Neutrophil (primary cell): ENCODE results near the gene RAD18.

Experiments
- H3K27ac ChIP-seq: fragments of 200-600 bp; sonication (generic); 2 replicates; pipeline ENCODE4 v1.5.1; 2016; ENCODE audit warnings: mild to moderate bottlenecking, moderate library complexity
- H3K27me3 ChIP-seq: fragments of 200-600 bp; sonication (generic); 2 replicates; pipeline ENCODE4 v1.6.0; 2016; ENCODE audit warnings: mild to moderate bottlenecking
- H3K36me3 ChIP-seq: fragments of 200-600 bp; sonication (generic); 2 replicates; pipeline ENCODE4 v1.5.1; 2017
- H3K4me1 ChIP-seq, 2 experiments: fragments of 200-600 bp in 1 of 2; sonication (generic) in 1 of 2; 1 replicate in 1 of 2; 2 replicates in 1 of 2; pipeline versions ENCODE4 v1.5.1 to v1.6.1; 2013 to 2016; ENCODE audit warnings: low read depth in 1 of 2, low read length in 1 of 2, mild to moderate bottlenecking in 1 of 2, moderate library complexity in 1 of 2; ENCODE audit not compliant: control insufficient read depth in 1 of 2, insufficient read depth in 1 of 2
- H3K4me3 ChIP-seq, 2 experiments: fragments of 200-600 bp in 1 of 2; sonication (generic) in 1 of 2; 1 replicate in 1 of 2; 2 replicates in 1 of 2; pipeline ENCODE4 v1.5.1; 2013 to 2016; ENCODE audit warnings: low read depth in 1 of 2, low read length in 1 of 2, mild to moderate bottlenecking in 1 of 2, moderate library complexity in 1 of 2
- H3K9me3 ChIP-seq: fragments of 200-600 bp; sonication (generic); 2 replicates; pipeline ENCODE4 v1.5.1; 2016
- CTCF ChIP-seq: fragments of 200-600 bp; sonication (generic); IDR thresholded peaks from 2 replicates; pipeline ENCODE4 v1.5.1; 2016; ENCODE audit warnings: antibody characterized with exemption

RAD18 gene

GRCh38 chr3:8839607-8840325, 123.5 kb downstream of the RAD18 start:
- H3K9me3 ChIP-seq = no peaks in the 10 kb centered on the region
- H3K4me1 ChIP-seq = no peaks in the 10 kb centered on the region
- no peak overlapping the region for H3K4me3 ChIP-seq
- TF ChIP-seq CTCF = no peak
- H3K27me3 ChIP-seq = no peaks in the 10 kb centered on the region
- H3K36me3 ChIP-seq = no peaks in the 10 kb centered on the region
- no peak overlapping the region for H3K27ac ChIP-seq

GRCh38 chr3:8838765-8839423, 124.4 kb downstream of the RAD18 start:
- H3K4me1 ChIP-seq = no peaks in the 10 kb centered on the region
- H3K36me3 ChIP-seq = no peaks in the 10 kb centered on the region
- TF ChIP-seq CTCF = no peak
- no peak overlapping the region for H3K4me3 ChIP-seq
- H3K27me3 ChIP-seq = no peaks in the 10 kb centered on the region
- H3K27ac ChIP-seq = no peak overlapping the region
- no peaks in the 10 kb centered on the region for H3K9me3 ChIP-seq

- Histone ChIP-seq H3K9me3 (no peaks in the 10 kb centered on the region), H3K27ac (no peak overlapping the region), H3K27me3 (no peaks in the 10 kb centered on the region), H3K36me3 (no peaks in the 10 kb centered on the region), H3K4me1 (no peaks in the 10 kb centered on the region), H3K4me3 (no peak overlapping the region)
- no peak for TF ChIP-seq CTCF
Measured at GRCh38 chr3:8838234-8838633, 125.0 kb downstream of the RAD18 start.

GRCh38 chr3:8837162-8837561, 126.1 kb downstream of the RAD18 start:
- Histone ChIP-seq H3K9me3 (no peaks in the 10 kb centered on the region), H3K27me3 (no peaks in the 10 kb centered on the region), H3K27ac (no peak overlapping the region), H3K4me3 (no peak overlapping the region), H3K36me3 (no peaks in the 10 kb centered on the region), H3K4me1 (no peaks in the 10 kb centered on the region)
- TF ChIP-seq CTCF = no peak

- no peak for TF ChIP-seq CTCF
- Histone ChIP-seq H3K27ac (no peak overlapping the region), H3K4me3 (no peak overlapping the region), H3K4me1 (no peaks in the 10 kb centered on the region), H3K27me3 (no peaks in the 10 kb centered on the region), H3K36me3 (no peaks in the 10 kb centered on the region), H3K9me3 (no peaks in the 10 kb centered on the region)
Measured at GRCh38 chr3:8836096-8836495, 127.2 kb downstream of the RAD18 start.
